ENCODE results near the gene GNAQ.

Gene GNAQ

DNA sequence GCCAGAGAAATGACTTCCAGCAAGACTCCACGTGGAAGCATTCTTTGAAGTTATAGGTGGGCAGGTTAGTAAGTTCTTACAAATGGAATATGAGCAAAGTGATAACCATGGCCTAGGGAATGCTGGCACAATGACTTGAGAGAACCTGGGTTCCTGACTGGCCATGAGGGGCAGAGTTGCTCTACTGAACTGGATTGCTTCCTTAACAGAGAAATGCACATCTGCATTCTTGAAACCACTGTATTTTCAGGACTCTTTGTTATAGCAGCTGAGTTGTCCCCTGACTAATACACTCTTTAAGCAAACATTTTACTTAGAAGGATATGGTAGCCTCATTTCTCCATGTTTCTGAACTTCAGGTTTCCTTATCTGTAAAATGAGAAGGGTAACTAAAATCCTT lies 275.2 kb downstream of the GNAQ start:
- no peak for ATAC-seq (ENCODE audit: insufficient read depth, low read depth)

DNA sequence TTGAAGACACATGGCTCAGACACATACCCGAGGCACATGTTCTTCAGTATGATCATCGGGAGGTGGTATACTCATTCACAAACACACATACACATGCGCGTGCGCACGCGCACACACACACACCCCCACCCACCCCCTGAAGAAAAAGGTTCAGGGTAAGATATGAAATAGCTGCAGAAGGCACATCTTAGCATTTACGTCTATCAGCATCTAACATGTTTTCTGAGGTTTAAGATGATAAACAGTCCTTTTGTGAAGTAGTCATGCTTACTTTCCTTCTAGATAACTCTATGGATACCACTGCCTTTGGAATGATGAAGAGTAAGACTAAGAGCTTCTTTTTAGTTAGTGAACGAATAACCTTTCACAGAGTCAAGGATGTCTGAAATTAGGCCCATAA lies 278.4 kb downstream of the GNAQ start:
- Histone ChIP-seq H2AFZ (ENCODE audit: low read depth, low read length) (no peak overlapping the region), H3K27ac (ENCODE audit: low read length) (no peak overlapping the region), H3K36me3 (ENCODE audit: insufficient read depth, low read length) (peaks cover 29% of the 10 kb centered on the region), H3K4me1 (ENCODE audit: insufficient read depth, low read length) (no peaks in the 10 kb centered on the region), H3K4me3 (ENCODE audit: low read depth in 1 of 2, low read length in 2 of 2) (no peak overlapping the region), H3K79me2 (ENCODE audit: insufficient read depth, low read length) (peaks cover 14% of the 10 kb centered on the region; the same call in 1 of the 2 replicates), H4K20me1 (ENCODE audit: insufficient read depth, low read length) (no peaks in the 10 kb centered on the region), H3K9me3 (ENCODE audit: insufficient read depth, low read length, severe bottlenecking) (no peaks in the 10 kb centered on the region), H3K27me3 (ENCODE audit: insufficient read depth, low read length, poor library complexity) (no peaks in the 10 kb centered on the region), H3K9ac (ENCODE audit: low read depth, low read length) (no peak overlapping the region), H3K4me2 (ENCODE audit: insufficient read depth, low read length) (no peak overlapping the region)
- no peak for DNase-seq
- ATAC-seq (ENCODE audit: insufficient read depth, low read depth) = no peak
- TF ChIP-seq, protein P1, sequence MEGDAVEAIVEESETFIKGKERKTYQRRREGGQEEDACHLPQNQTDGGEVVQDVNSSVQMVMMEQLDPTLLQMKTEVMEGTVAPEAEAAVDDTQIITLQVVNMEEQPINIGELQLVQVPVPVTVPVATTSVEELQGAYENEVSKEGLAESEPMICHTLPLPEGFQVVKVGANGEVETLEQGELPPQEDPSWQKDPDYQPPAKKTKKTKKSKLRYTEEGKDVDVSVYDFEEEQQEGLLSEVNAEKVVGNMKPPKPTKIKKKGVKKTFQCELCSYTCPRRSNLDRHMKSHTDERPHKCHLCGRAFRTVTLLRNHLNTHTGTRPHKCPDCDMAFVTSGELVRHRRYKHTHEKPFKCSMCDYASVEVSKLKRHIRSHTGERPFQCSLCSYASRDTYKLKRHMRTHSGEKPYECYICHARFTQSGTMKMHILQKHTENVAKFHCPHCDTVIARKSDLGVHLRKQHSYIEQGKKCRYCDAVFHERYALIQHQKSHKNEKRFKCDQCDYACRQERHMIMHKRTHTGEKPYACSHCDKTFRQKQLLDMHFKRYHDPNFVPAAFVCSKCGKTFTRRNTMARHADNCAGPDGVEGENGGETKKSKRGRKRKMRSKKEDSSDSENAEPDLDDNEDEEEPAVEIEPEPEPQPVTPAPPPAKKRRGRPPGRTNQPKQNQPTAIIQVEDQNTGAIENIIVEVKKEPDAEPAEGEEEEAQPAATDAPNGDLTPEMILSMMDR (IDR thresholded peaks at IDR 0.05; ENCODE audit: borderline replicate concordance, extremely low read depth, low read length, poor library complexity, severe bottlenecking) = no peak

More for the DNA sequence above, 275.2 kb downstream of the GNAQ start:
- H3K79me2 ChIP-seq (ENCODE audit: insufficient read depth, low read length) = peaks cover 14% of the 10 kb centered on the region; the same call in 1 of the 2 replicates
- H4K20me1 ChIP-seq (ENCODE audit: insufficient read depth, low read length) = no peaks in the 10 kb centered on the region
- TF ChIP-seq EZH2 (IDR thresholded peaks at IDR 0.05; ENCODE audit: borderline replicate concordance, low read depth, low read length, severe bottlenecking) = no peak
- TF ChIP-seq, protein P1 (IDR thresholded peaks at IDR 0.05; ENCODE audit: borderline replicate concordance, extremely low read depth, low read length, poor library complexity, severe bottlenecking) = peak; percentile 23
- H3K4me2 ChIP-seq (ENCODE audit: insufficient read depth, low read length) = no peak overlapping the region
- no peak overlapping the region for H3K27ac ChIP-seq (ENCODE audit: low read length)
- H3K4me1 ChIP-seq (ENCODE audit: insufficient read depth, low read length) = no peaks in the 10 kb centered on the region
- H3K9ac ChIP-seq (ENCODE audit: low read depth, low read length) = no peak overlapping the region
- peaks cover 17% of the 10 kb centered on the region for H3K36me3 ChIP-seq (ENCODE audit: insufficient read depth, low read length)
- no peaks in the 10 kb centered on the region for H3K9me3 ChIP-seq (ENCODE audit: insufficient read depth, low read length, severe bottlenecking)
- no peak overlapping the region for H3K4me3 ChIP-seq (ENCODE audit: low read depth in 1 of 2, low read length in 2 of 2)
- H2AFZ ChIP-seq (ENCODE audit: low read depth, low read length) = no peak overlapping the region
- no peaks in the 10 kb centered on the region for H3K27me3 ChIP-seq (ENCODE audit: insufficient read depth, low read length, poor library complexity)
- DNase-seq = no peak

DNA sequence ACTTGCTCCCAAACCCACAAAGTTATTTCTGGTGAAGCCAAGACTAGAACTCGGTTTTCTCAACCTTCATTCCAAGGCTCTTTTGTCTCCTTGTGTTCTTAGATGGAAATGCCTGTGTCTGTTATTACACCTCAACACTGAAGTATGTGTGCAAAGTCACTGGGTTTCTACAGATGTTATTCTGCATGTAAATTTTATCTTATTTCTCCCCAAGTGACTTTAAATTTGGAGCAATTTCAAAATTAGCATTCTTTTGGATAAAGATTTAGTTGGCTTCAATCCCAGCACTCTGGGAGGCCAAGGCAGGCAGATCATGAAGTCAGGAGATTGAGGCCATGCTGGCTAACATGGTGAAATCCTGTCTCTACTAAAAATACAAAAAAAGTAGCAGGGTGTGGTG lies 279.1 kb downstream of the GNAQ start:
- ATAC-seq (ENCODE audit: insufficient read depth, low read depth) = no peak
- Histone ChIP-seq H2AFZ (ENCODE audit: low read depth, low read length) (no peak overlapping the region), H3K4me1 (ENCODE audit: insufficient read depth, low read length) (no peaks in the 10 kb centered on the region), H3K4me3 (ENCODE audit: low read depth in 1 of 2, low read length in 2 of 2) (no peak overlapping the region), H3K79me2 (ENCODE audit: insufficient read depth, low read length) (peaks cover 16% of the 10 kb centered on the region; the same call in 1 of the 2 replicates), H3K9ac (ENCODE audit: low read depth, low read length) (no peak overlapping the region), H3K27me3 (ENCODE audit: insufficient read depth, low read length, poor library complexity) (no peaks in the 10 kb centered on the region), H3K36me3 (ENCODE audit: insufficient read depth, low read length) (peaks cover 31% of the 10 kb centered on the region), H3K27ac (ENCODE audit: low read length) (no peak overlapping the region), H4K20me1 (ENCODE audit: insufficient read depth, low read length) (no peaks in the 10 kb centered on the region), H3K4me2 (ENCODE audit: insufficient read depth, low read length) (no peak overlapping the region), H3K9me3 (ENCODE audit: insufficient read depth, low read length, severe bottlenecking) (no peaks in the 10 kb centered on the region)
- no peak for DNase-seq
- TF ChIP-seq, protein P1 (IDR thresholded peaks at IDR 0.05; ENCODE audit: borderline replicate concordance, extremely low read depth, low read length, poor library complexity, severe bottlenecking) = no peak
- no peak for TF ChIP-seq EZH2 (IDR thresholded peaks at IDR 0.05; ENCODE audit: borderline replicate concordance, low read depth, low read length, severe bottlenecking)

Measured in DND-41 (cell line).